ENCODE results near the gene NF1.
"Not testable (repeated sequence)": the region's sequence is repeated elsewhere in the genome, so short reads cannot be mapped to it uniquely, and the experiment has no call there.

NF1 gene

GRCh38 chr17:31345191-31345747 lies 250.5 kb downstream of the NF1 start:
- DNase-seq (ENCODE audit: low read depth), result not testable (repeated sequence)

GRCh38 chr17:31349454-31349853 lies 254.7 kb downstream of the NF1 start:
- no peak for DNase-seq (ENCODE audit: low read depth)

- DNase-seq (ENCODE audit: low read depth), result no peak
Measured at GRCh38 chr17:31355935-31356334, 261.2 kb downstream of the NF1 start.

- DNase-seq (ENCODE audit: low read depth), result no peak
Measured at GRCh38 chr17:31357091-31357490, 262.3 kb downstream of the NF1 start.

- no peak for DNase-seq (ENCODE audit: low read depth)
Measured at GRCh38 chr17:31357839-31358394, 263.1 kb downstream of the NF1 start.

GRCh38 chr17:31364012-31364411 lies 269.2 kb downstream of the NF1 start:
- no peak for DNase-seq (ENCODE audit: low read depth)

GRCh38 chr17:31366088-31366487 lies 271.3 kb downstream of the NF1 start:
- DNase-seq (ENCODE audit: low read depth), result no peak

- no peak for DNase-seq (ENCODE audit: low read depth)
Measured at GRCh38 chr17:31369266-31369665, 274.5 kb downstream of the NF1 start.

- DNase-seq (ENCODE audit: low read depth), result peak; percentile 29
Measured at GRCh38 chr17:31371511-31372097, 276.8 kb downstream of the NF1 start.

- DNase-seq (ENCODE audit: low read depth), result peak; percentile 29
Measured at GRCh38 chr17:31373150-31374093, 278.6 kb downstream of the NF1 start.

- DNase-seq (ENCODE audit: low read depth), result no peak
Measured at GRCh38 chr17:31374094-31374447, 279.3 kb downstream of the NF1 start.

GRCh38 chr17:31374503-31374902 lies 279.7 kb downstream of the NF1 start:
- no peak for DNase-seq (ENCODE audit: low read depth)

GRCh38 chr17:31378638-31379037 lies 283.9 kb downstream of the NF1 start:
- no peak for DNase-seq (ENCODE audit: low read depth)

GRCh38 chr17:31379597-31380205 lies 284.9 kb downstream of the NF1 start:
- DNase-seq (ENCODE audit: low read depth), result no peak

- DNase-seq (ENCODE audit: low read depth), result no peak
Measured at GRCh38 chr17:31381165-31381668, 286.4 kb downstream of the NF1 start.

- DNase-seq (ENCODE audit: low read depth), result not testable (repeated sequence)
Measured at GRCh38 chr17:31382668-31383275, 288.0 kb downstream of the NF1 start.

GRCh38 chr17:31383488-31383887 lies 288.7 kb downstream of the NF1 start:
- DNase-seq (ENCODE audit: low read depth), result not testable (repeated sequence)

GRCh38 chr17:31385428-31386285 lies 290.9 kb downstream of the NF1 start:
- DNase-seq (ENCODE audit: low read depth), result no peak

GRCh38 chr17:31386542-31387075 lies 291.8 kb downstream of the NF1 start:
- DNase-seq (ENCODE audit: low read depth), result no peak

GRCh38 chr17:31387438-31387837 lies 292.7 kb downstream of the NF1 start:
- no peak for DNase-seq (ENCODE audit: low read depth)

GRCh38 chr17:31388351-31388750 lies 293.6 kb downstream of the NF1 start:
- no peak for DNase-seq (ENCODE audit: low read depth)

All from HS-5 (cell line).